T-helper 1 cell treated with Interleukin-12 subunit alpha and Interleukin-12 subunit beta and Interleukin-4 antibody, amounts not matched to agents 30 μg/mL and 1 μg/mL, for 36 hours (primary cell): ENCODE data around the gene PRKN.

Experiments used
- H3K27ac Mint-ChIP-seq: one replicate; pipeline ENCODE4 v1.8.0; 2021; ENCODE audit warnings: mild to moderate bottlenecking, mixed read lengths
- H3K27me3 Mint-ChIP-seq: one replicate; pipeline ENCODE4 v1.8.0; 2021; ENCODE audit warnings: low read depth, mixed read lengths
- H3K36me3 Mint-ChIP-seq: one replicate; pipeline ENCODE4 v1.8.0; 2021; ENCODE audit warnings: low read depth, mixed read lengths
- H3K4me1 Mint-ChIP-seq: one replicate; pipeline ENCODE4 v1.8.0; 2021; ENCODE audit warnings: low read depth, mixed read lengths
- H3K4me3 Mint-ChIP-seq: one replicate; pipeline ENCODE4 v1.8.0; 2021; ENCODE audit warnings: mild to moderate bottlenecking, moderate library complexity, mixed read lengths
- H3K9me3 Mint-ChIP-seq: one replicate; pipeline ENCODE4 v1.8.0; 2021; ENCODE audit warnings: mixed read lengths

Gene PRKN

DNA sequence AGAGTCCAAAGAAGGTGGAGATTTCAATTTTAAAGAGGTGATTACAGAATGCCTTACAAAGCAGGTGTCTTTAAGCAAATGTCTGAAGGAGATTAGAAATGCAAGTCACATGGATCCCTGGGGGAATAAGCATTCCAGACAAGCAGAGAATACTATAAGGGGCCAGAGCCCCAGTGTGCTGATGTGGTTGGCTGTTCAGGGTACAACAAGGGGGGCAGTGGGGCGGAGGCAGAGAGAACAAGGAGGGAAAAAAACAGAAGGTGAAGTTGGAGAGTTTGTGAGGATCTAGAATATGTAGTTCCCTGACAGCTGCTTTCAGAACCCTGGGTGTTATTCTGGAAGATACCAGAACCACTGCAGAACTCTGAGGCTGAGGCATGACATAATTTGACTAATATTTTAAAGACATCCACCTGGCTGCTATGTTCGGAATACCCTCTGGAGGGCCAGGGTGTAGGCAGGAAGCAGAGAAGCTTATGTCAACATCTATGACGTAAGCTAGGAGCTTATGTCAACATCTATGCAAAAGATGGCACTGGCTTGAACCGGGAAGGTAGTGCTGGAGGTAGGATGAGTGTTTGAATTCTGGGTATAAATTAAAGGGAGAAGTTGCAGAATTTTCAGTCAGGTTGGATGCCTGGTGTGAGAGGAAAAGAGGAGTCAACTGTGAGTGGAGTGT lies 1177.5 kb downstream of the PRKN start:
- Mint-ChIP-seq H3K27ac (no peak overlapping the region), H3K9me3 (peaks cover 5% of the 10 kb centered on the region), H3K4me3 (no peak overlapping the region), H3K36me3 (no peaks in the 10 kb centered on the region), H3K27me3 (no peaks in the 10 kb centered on the region), H3K4me1 (no peaks in the 10 kb centered on the region)

DNA sequence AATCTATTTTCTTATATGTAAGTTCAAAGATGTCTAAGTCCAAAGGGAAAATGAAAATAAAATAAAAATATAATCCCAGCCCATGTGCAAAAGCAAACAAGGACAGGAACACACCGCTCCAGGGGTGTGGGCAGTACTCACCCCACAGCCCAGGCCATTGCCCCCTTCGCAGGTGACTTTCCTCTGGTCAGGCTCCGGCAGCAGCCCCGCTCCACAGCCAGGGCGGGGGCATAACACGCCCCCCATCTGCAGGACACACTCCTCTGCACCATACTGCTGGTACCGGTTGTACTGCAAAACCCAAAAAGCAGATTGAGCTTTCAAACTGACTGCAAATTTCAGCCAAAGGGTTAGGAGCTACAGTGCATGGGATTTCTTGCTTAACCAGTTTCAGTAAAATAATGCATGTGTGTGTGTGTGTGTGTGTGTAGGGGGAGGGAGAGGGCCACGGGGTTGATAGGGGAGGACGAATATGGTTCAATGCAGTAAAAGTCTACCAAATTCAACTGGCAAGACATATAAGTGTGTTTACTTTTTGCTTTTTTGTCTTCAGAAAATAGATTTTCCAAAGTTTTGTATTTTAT lies 1178.8 kb downstream of the PRKN start:
- H3K4me3 Mint-ChIP-seq: no peak overlapping the region
- H3K36me3 Mint-ChIP-seq: no peaks in the 10 kb centered on the region
- H3K4me1 Mint-ChIP-seq: no peaks in the 10 kb centered on the region
- H3K27me3 Mint-ChIP-seq: no peaks in the 10 kb centered on the region
- no peaks in the 10 kb centered on the region for H3K9me3 Mint-ChIP-seq
- H3K27ac Mint-ChIP-seq: no peak overlapping the region

DNA sequence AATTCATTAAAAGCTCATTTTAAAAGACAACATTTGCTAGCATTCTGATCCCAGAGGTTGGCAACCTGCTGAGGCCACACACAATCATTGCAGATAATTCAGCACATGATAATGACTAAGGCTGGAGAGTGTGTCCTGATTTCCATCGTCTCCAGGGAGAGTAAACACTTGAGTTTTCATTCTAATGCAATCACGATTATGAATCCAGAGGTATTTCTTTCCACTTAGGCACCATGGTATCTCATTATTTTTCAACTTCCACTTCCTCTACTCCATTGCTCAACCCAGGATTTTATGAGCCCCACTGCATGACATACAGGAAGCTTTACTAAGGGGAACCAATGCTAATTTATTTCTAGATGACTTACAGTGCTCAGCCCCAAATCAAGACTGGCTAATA lies 1179.9 kb downstream of the PRKN start:
- no peaks in the 10 kb centered on the region for H3K27me3 Mint-ChIP-seq
- no peaks in the 10 kb centered on the region for H3K36me3 Mint-ChIP-seq
- no peaks in the 10 kb centered on the region for H3K9me3 Mint-ChIP-seq
- no peak overlapping the region for H3K27ac Mint-ChIP-seq
- no peaks in the 10 kb centered on the region for H3K4me1 Mint-ChIP-seq
- H3K4me3 Mint-ChIP-seq: no peak overlapping the region

DNA sequence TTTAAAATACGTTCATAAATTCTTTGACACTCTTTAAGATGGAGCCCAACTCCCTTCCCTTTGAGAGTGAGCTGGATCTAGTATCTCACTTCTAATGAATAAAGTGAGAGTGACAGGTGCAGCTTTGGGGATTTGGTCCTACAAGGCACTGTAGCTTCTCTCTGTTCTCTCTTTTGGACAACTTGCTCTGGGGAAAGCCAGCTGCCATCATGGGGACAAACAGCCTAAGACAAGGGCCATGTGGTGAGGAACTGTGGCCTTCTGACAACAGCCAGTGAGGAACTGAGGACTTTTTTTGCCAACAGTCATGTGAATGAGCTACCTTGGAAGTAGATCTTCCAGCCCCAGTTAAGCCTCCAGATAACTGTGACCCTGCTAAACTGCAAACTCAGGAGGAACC lies 1180.9 kb downstream of the PRKN start:
- H3K27me3 Mint-ChIP-seq: no peaks in the 10 kb centered on the region
- H3K4me3 Mint-ChIP-seq: no peak overlapping the region
- H3K36me3 Mint-ChIP-seq: no peaks in the 10 kb centered on the region
- no peak overlapping the region for H3K27ac Mint-ChIP-seq
- H3K4me1 Mint-ChIP-seq: no peaks in the 10 kb centered on the region
- no peaks in the 10 kb centered on the region for H3K9me3 Mint-ChIP-seq

DNA sequence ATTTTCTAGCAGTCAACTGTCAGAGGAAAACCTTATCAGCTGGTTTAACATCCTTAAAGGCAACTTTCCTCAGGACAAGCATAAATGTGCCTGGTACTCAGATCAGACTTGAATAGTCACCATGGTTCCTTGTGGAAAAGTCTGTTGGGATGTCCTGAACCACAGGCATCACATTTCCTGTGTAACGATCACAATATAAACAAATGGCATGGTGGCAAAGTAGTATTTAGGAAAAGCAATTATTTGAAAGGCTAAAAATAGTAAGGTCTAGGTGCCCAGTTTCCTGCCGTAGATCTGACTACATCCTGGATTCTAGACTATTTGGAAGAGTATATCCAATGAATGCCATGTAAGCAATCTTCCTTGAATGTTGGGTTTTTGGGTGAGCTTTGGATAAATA lies 1181.8 kb downstream of the PRKN start:
- no peak overlapping the region for H3K27ac Mint-ChIP-seq
- no peaks in the 10 kb centered on the region for H3K27me3 Mint-ChIP-seq
- H3K4me3 Mint-ChIP-seq: no peak overlapping the region
- H3K9me3 Mint-ChIP-seq: no peaks in the 10 kb centered on the region
- H3K36me3 Mint-ChIP-seq: no peaks in the 10 kb centered on the region
- H3K4me1 Mint-ChIP-seq: no peaks in the 10 kb centered on the region

DNA sequence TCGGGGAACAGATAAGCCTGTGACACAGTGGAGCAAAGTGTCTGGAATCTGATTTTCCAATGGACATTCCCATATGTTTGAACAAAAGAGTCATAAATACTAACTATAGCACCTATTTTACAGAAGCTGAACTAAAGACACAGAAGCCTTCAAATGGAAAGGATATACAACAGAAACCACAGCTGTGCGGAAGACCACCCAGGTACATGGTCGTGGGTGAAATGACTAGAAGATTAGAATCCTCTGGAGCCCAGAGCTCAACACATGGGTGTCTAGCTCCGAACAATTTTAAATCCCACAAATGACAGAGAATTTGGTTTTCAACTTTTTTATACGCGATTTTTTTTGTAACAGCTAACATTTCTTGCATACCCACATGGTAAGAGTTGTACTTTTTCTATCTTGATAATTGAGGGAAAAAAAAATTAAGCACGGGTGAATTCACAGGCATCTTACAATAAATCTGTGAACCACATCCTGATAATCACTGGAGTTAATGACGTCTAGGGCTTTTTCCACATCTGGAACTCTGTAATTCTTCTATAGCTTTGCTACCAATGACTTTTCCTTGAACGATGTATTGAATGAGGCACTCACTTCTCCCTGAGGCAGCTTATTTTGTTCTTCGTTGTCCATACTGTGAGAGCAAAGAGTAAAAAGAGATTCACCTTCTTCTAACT lies 1182.6 kb downstream of the PRKN start:
- H3K27ac Mint-ChIP-seq: no peak overlapping the region
- H3K9me3 Mint-ChIP-seq: no peaks in the 10 kb centered on the region
- H3K27me3 Mint-ChIP-seq: no peaks in the 10 kb centered on the region
- H3K4me3 Mint-ChIP-seq: no peak overlapping the region
- no peaks in the 10 kb centered on the region for H3K4me1 Mint-ChIP-seq
- no peaks in the 10 kb centered on the region for H3K36me3 Mint-ChIP-seq

DNA sequence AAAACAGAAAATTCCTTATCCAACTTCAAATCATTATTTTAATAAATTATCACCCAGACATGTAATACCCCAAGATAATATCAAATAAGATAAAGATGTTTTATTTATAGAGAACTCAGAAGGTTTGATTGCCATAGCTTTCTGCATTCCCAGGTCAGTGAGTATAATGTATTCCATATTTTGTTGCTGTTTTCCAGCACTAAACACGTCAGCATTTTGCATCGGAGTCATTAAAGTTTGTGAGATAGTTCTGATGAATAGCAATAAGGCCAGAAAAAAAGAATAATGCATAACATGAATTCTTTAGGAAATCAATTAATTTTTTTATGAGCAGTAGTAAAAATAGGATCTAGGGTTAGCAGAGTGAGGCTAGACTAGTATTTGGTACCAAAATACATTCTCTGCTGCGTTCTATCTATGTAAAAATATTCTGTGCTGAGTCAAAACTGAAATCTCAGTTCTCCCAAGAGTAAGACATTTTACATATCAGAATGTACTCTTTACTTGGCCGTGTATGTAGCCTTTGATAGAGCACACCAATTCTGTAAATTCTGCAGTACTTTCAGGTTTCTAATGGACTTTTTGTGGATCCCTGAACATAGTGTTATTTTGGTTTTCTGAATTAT lies 1183.8 kb downstream of the PRKN start:
- Mint-ChIP-seq H3K27ac (no peak overlapping the region), H3K9me3 (no peaks in the 10 kb centered on the region), H3K27me3 (no peaks in the 10 kb centered on the region), H3K4me1 (no peaks in the 10 kb centered on the region), H3K36me3 (no peaks in the 10 kb centered on the region), H3K4me3 (no peak overlapping the region)

DNA sequence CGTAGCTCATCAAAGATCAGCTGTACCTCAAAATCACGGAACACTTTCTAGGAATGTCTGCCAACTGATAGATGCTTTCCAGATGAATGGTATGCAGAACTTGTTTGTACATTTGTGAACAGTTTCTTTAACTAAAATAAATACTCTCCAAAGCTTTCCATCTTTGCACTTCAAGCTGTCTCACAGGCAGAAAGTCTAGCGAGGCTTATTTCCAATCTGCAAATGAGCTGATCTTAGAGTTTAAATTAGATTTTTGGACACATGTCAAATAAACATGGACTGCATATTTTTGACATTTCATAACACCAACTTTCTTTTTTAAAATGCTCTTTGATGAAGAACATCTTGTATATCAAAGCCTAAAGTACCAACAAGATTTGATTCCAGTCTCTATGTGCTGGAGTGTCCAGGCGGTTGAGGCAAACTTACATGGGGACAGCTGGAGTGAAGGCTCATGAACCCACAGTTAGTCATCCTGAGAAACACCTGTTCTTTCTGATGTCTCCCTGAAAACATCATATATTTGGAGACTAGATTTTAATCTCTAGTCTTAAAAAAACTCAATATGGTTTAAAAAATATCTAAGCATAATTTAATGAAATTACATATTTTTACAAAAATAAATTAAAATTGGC lies 1185.1 kb downstream of the PRKN start:
- no peaks in the 10 kb centered on the region for H3K4me1 Mint-ChIP-seq
- no peak overlapping the region for H3K4me3 Mint-ChIP-seq
- no peaks in the 10 kb centered on the region for H3K36me3 Mint-ChIP-seq
- no peaks in the 10 kb centered on the region for H3K27me3 Mint-ChIP-seq
- H3K27ac Mint-ChIP-seq: no peak overlapping the region
- H3K9me3 Mint-ChIP-seq: no peaks in the 10 kb centered on the region

DNA sequence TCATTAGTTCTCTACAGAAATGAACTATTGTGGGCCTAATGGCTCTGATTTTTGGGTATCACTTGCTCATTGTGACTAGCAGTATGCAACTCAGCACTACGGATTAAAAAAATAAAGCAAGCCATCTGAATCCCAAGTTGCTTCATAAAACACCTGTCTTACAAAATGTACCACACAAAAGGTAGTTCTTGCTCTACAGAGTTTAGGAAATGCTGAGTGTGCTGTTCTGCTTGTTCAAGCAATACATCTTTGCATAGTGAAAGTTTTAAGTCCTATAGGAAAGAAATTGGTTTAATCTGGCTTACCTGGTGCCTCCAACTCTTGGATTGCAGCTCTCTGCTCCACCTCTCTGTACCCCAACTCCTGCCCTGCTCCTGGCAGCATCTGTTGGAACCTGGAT lies 1187.0 kb downstream of the PRKN start:
- Mint-ChIP-seq H3K27me3 (no peaks in the 10 kb centered on the region), H3K27ac (no peak overlapping the region), H3K36me3 (no peaks in the 10 kb centered on the region), H3K9me3 (no peaks in the 10 kb centered on the region), H3K4me1 (no peaks in the 10 kb centered on the region), H3K4me3 (no peak overlapping the region)

DNA sequence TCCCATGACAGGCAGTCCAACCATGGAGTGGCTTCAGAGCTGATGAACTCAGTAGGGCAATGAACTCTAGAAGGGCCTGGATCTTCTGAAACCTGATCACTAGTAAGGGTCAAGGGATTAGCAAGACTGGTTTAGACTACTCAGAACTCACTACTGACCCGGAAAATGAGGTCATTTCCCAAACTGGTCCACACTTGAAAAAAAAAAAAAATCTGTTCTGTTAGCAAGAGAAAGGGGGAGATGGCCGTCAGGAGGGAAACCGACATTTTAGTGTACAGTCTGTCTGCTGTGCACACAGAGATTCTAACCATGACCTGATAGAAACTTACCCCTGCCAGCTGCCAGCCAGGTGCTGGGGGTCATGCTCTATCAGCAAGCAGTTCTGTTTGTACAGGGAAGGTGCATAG lies 1191.3 kb downstream of the PRKN start:
- no peaks in the 10 kb centered on the region for H3K9me3 Mint-ChIP-seq
- no peak overlapping the region for H3K4me3 Mint-ChIP-seq
- H3K4me1 Mint-ChIP-seq: no peaks in the 10 kb centered on the region
- H3K27me3 Mint-ChIP-seq: no peaks in the 10 kb centered on the region
- H3K36me3 Mint-ChIP-seq: no peaks in the 10 kb centered on the region
- H3K27ac Mint-ChIP-seq: no peak overlapping the region

DNA sequence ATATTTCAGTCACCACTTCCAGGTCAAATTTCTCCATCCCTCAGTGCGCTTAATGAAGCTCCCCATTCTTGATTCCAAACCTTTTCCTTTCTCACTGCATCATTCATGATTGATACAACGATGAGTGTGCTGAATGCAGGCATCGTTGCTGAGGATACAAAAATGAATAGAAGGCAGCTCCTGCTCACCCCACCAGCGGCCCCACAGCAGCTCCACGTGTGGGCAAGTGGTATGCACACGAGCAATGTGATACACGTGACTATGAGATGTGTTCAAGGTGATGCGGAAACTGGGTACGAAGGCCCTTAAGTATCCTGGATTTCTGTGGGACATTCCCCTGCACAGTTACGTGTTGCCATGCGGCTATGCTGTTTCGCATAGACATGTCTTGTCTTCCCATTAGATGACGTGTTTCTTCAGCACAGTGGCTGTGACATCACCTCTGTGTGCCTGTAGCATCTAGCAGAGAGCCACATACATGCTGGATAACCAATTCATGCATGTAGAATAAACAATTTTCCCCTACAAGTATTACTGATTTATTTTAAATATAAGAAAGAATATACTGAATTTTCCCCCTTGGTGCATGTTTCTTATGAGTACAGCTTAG lies 1193.2 kb downstream of the PRKN start:
- H3K27me3 Mint-ChIP-seq: no peaks in the 10 kb centered on the region
- H3K9me3 Mint-ChIP-seq: no peaks in the 10 kb centered on the region
- H3K36me3 Mint-ChIP-seq: no peaks in the 10 kb centered on the region
- H3K27ac Mint-ChIP-seq: no peak overlapping the region
- no peaks in the 10 kb centered on the region for H3K4me1 Mint-ChIP-seq
- no peak overlapping the region for H3K4me3 Mint-ChIP-seq

DNA sequence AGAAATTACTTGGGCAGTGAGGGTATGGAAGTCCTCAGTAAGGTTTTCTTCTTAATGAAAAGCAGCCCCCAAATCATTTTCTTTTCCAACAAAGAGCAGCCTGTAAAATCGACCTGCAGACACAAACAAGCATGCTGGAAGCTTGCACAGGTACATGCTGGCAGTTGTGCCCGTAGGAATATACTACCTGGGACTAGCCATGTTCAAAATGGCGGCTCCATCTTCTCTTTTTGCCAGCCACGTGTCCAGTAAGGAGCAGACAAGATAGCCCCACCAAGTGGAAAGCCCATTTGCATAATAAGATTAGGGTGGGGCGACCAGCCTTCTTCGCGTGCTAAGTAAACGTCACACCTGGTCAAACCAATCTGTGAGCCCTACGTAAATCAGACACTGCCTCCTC lies 1194.3 kb downstream of the PRKN start:
- H3K36me3 Mint-ChIP-seq: no peaks in the 10 kb centered on the region
- H3K4me3 Mint-ChIP-seq: no peak overlapping the region
- no peak overlapping the region for H3K27ac Mint-ChIP-seq
- no peaks in the 10 kb centered on the region for H3K9me3 Mint-ChIP-seq
- H3K27me3 Mint-ChIP-seq: no peaks in the 10 kb centered on the region
- no peaks in the 10 kb centered on the region for H3K4me1 Mint-ChIP-seq

DNA sequence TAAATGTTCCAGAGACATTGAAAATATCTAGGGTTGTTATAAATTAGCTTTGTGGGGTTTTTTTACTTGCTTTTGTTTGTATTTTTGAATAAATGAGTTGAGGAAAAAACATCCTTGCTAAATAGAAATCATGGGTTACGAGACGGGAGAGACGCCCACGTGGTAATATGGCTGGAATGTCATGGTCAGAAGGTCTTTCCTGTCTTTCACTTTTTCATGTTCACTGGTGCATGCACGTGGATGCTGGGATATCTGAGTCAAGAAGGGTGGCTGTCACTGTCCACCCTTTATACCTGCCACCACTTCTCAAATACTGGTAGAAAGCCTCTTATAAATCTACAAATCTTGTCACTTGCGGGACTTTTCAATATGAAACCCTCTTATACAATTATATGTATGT lies 1195.0 kb downstream of the PRKN start:
- H3K27ac Mint-ChIP-seq: no peak overlapping the region
- no peaks in the 10 kb centered on the region for H3K4me1 Mint-ChIP-seq
- H3K4me3 Mint-ChIP-seq: no peak overlapping the region
- H3K36me3 Mint-ChIP-seq: no peaks in the 10 kb centered on the region
- H3K27me3 Mint-ChIP-seq: no peaks in the 10 kb centered on the region
- H3K9me3 Mint-ChIP-seq: no peaks in the 10 kb centered on the region

DNA sequence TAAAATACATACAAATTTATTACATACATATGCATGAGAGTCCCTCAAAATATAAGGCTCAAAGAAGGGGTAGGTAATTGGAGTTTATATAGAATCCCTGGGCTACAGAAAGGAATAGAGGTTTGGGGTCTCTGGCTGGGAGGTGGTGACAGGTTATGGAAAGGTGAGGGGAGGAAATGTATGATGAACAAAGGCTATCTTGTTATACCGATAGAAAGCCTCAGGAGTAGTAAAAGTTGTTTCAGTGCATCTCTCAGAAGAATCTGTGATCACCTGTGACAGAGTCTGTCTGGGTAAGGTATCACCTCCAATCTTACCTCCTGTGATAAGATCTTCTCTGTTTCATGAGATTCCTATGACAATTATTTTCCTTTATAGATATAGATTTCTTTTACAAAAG lies 1200.8 kb downstream of the PRKN start:
- no peaks in the 10 kb centered on the region for H3K36me3 Mint-ChIP-seq
- no peaks in the 10 kb centered on the region for H3K4me1 Mint-ChIP-seq
- H3K27ac Mint-ChIP-seq: no peak overlapping the region
- no peaks in the 10 kb centered on the region for H3K27me3 Mint-ChIP-seq
- no peaks in the 10 kb centered on the region for H3K9me3 Mint-ChIP-seq
- H3K4me3 Mint-ChIP-seq: no peak overlapping the region
